ENCODE measurements around the gene MICALL2.

The MICALL2 gene

GRCh38 chr7:1493571-1493970, 34.3 kb upstream of the MICALL2 start:
- H3K9me3 ChIP-seq: no peaks in the 10 kb centered on the region
- H3K4me1 ChIP-seq: no peaks in the 10 kb centered on the region
- no peak for DNase-seq
- H3K27me3 ChIP-seq: no peaks in the 10 kb centered on the region
- peaks cover 44% of the 10 kb centered on the region for H3K36me3 ChIP-seq
- H3K4me3 ChIP-seq (ENCODE audit: low read depth, low read length): no peak overlapping the region
- no peak for TF ChIP-seq CTCF (IDR thresholded peaks at IDR 0.05; ENCODE audit: low read depth, low read length)

GRCh38 chr7:1493129-1493528, 33.9 kb upstream of the MICALL2 start:
- no peak for DNase-seq
- no peaks in the 10 kb centered on the region for H3K27me3 ChIP-seq
- no peaks in the 10 kb centered on the region for H3K9me3 ChIP-seq
- H3K4me1 ChIP-seq: no peaks in the 10 kb centered on the region
- peaks cover 43% of the 10 kb centered on the region for H3K36me3 ChIP-seq
- no peak overlapping the region for H3K4me3 ChIP-seq (ENCODE audit: low read depth, low read length)
- no peak for TF ChIP-seq CTCF (IDR thresholded peaks at IDR 0.05; ENCODE audit: low read depth, low read length)

- H3K4me1 ChIP-seq: no peaks in the 10 kb centered on the region
- peaks cover 40% of the 10 kb centered on the region for H3K36me3 ChIP-seq
- no peak for DNase-seq
- no peaks in the 10 kb centered on the region for H3K9me3 ChIP-seq
- H3K4me3 ChIP-seq (ENCODE audit: low read depth, low read length): no peak overlapping the region
- no peak for TF ChIP-seq CTCF (IDR thresholded peaks at IDR 0.05; ENCODE audit: low read depth, low read length)
- H3K27me3 ChIP-seq: no peaks in the 10 kb centered on the region
Measured at GRCh38 chr7:1492640-1493039, 33.4 kb upstream of the MICALL2 start.

- H3K4me1 ChIP-seq: no peaks in the 10 kb centered on the region
- TF ChIP-seq CTCF (IDR thresholded peaks at IDR 0.05; ENCODE audit: low read depth, low read length): no peak
- H3K9me3 ChIP-seq: no peaks in the 10 kb centered on the region
- H3K27me3 ChIP-seq: no peaks in the 10 kb centered on the region
- H3K36me3 ChIP-seq: peaks cover 40% of the 10 kb centered on the region
- H3K4me3 ChIP-seq (ENCODE audit: low read depth, low read length): no peak overlapping the region
- DNase-seq: no peak
Measured at GRCh38 chr7:1492221-1492620, 33.0 kb upstream of the MICALL2 start.

GRCh38 chr7:1490837-1491236, 31.6 kb upstream of the MICALL2 start:
- no peaks in the 10 kb centered on the region for H3K9me3 ChIP-seq
- no peaks in the 10 kb centered on the region for H3K4me1 ChIP-seq
- no peaks in the 10 kb centered on the region for H3K27me3 ChIP-seq
- H3K4me3 ChIP-seq (ENCODE audit: low read depth, low read length): no peak overlapping the region
- H3K36me3 ChIP-seq: peaks cover 43% of the 10 kb centered on the region
- no peak for TF ChIP-seq CTCF (IDR thresholded peaks at IDR 0.05; ENCODE audit: low read depth, low read length)
- no peak for DNase-seq

GRCh38 chr7:1489336-1489735, 30.1 kb upstream of the MICALL2 start:
- no peaks in the 10 kb centered on the region for H3K4me1 ChIP-seq
- no peaks in the 10 kb centered on the region for H3K9me3 ChIP-seq
- peaks cover 45% of the 10 kb centered on the region for H3K36me3 ChIP-seq
- no peak for DNase-seq
- H3K27me3 ChIP-seq: no peaks in the 10 kb centered on the region
- TF ChIP-seq CTCF (IDR thresholded peaks at IDR 0.05; ENCODE audit: low read depth, low read length): no peak
- H3K4me3 ChIP-seq (ENCODE audit: low read depth, low read length): no peak overlapping the region

All from BE2C (cell line).